ENCODE results near the gene DLL3. TPM values are rescaled to one million over a fixed set of nuclear protein-coding genes. Genes with fewer than 3 reads are reported as not detected.

The DLL3 gene
- total RNA-seq, 1 experiment from 2014 or later: 16.4 TPM

DNA sequence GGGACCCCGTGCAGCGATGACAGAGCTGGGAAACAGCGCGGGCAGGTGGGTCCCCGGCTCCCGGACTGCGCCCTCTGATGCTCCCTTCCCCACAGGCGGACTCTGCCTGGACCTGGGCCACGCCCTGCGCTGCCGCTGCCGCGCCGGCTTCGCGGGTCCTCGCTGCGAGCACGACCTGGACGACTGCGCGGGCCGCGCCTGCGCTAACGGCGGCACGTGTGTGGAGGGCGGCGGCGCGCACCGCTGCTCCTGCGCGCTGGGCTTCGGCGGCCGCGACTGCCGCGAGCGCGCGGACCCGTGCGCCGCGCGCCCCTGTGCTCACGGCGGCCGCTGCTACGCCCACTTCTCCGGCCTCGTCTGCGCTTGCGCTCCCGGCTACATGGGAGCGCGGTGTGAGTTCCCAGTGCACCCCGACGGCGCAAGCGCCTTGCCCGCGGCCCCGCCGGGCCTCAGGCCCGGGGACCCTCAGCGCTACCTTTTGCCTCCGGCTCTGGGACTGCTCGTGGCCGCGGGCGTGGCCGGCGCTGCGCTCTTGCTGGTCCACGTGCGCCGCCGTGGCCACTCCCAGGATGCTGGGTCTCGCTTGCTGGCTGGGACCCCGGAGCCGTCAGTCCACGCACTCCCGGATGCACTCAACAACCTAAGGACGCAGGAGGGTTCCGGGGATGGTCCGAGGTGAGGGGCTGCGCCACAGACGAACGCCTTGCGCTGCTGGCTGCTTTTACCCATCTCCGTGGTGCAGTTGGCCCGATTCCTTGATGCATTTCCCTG is 8.4 kb downstream of the DLL3 start:
- H3K4me3 Mint-ChIP-seq: peak overlapping the region; percentile 67
- peaks cover 6% of the 10 kb centered on the region for H3K36me3 Mint-ChIP-seq
- POLR2A ChIA-PET: interaction anchor here (0.6 to 0.9 kb wide), 2 partner anchors 9 to 326 kb away, joined by 3 to 4 read pairs; no protein-coding TSS in a partner anchor
- TF ChIP-seq JAZF1 (CRISPR knock-in tag; IDR thresholded peaks at IDR 0.05) (no peak), NR1H2 (CRISPR knock-in tag; IDR thresholded peaks at IDR 0.05) (peak; percentile 72; the same call in 1 of the 2 replicates), SP1 (CRISPR knock-in tag; conservative IDR thresholded peaks at IDR 0.05) (peak; percentile 96), ESRRA (CRISPR knock-in tag; IDR thresholded peaks at IDR 0.05; ENCODE audit: borderline replicate concordance) (peak; percentile 98), JUN (CRISPR knock-in tag; IDR thresholded peaks at IDR 0.05) (peak; percentile 98), ZNF423 (CRISPR knock-in tag; IDR thresholded peaks at IDR 0.05) (no peak), ZSCAN18 (CRISPR knock-in tag; IDR thresholded peaks at IDR 0.05) (no peak), USF2 (CRISPR knock-in tag; IDR thresholded peaks at IDR 0.05) (peak; percentile 91), ELF4 (CRISPR knock-in tag; IDR thresholded peaks at IDR 0.05; ENCODE audit: low read depth) (peak; percentile 98), ZNF317 (CRISPR knock-in tag; IDR thresholded peaks at IDR 0.05; ENCODE audit: borderline replicate concordance, low read depth) (peak; percentile 85), CREM (CRISPR knock-in tag; IDR thresholded peaks at IDR 0.05) (peak; percentile 95), MLX (CRISPR knock-in tag; IDR thresholded peaks at IDR 0.05) (peak; percentile 97), ERG (CRISPR knock-in tag; IDR thresholded peaks at IDR 0.05) (no peak), ZNF219 (CRISPR knock-in tag; IDR thresholded peaks at IDR 0.05; ENCODE audit: borderline replicate concordance) (peak; percentile 96), FOXK1 (CRISPR knock-in tag; IDR thresholded peaks at IDR 0.05) (peak; percentile 99), MXD4 (CRISPR knock-in tag; IDR thresholded peaks at IDR 0.05; ENCODE audit: borderline replicate concordance) (no peak), STAT6 (CRISPR knock-in tag; conservative IDR thresholded peaks at IDR 0.05; ENCODE audit: low read depth) (peak; percentile 98), PRRX2 (CRISPR knock-in tag; IDR thresholded peaks at IDR 0.05) (no peak)
- TF ChIP-seq, protein P1, sequence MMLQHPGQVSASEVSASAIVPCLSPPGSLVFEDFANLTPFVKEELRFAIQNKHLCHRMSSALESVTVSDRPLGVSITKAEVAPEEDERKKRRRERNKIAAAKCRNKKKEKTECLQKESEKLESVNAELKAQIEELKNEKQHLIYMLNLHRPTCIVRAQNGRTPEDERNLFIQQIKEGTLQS (CRISPR knock-in tag; conservative IDR thresholded peaks at IDR 0.05): peak; percentile 88
- TF ChIP-seq, protein P2, sequence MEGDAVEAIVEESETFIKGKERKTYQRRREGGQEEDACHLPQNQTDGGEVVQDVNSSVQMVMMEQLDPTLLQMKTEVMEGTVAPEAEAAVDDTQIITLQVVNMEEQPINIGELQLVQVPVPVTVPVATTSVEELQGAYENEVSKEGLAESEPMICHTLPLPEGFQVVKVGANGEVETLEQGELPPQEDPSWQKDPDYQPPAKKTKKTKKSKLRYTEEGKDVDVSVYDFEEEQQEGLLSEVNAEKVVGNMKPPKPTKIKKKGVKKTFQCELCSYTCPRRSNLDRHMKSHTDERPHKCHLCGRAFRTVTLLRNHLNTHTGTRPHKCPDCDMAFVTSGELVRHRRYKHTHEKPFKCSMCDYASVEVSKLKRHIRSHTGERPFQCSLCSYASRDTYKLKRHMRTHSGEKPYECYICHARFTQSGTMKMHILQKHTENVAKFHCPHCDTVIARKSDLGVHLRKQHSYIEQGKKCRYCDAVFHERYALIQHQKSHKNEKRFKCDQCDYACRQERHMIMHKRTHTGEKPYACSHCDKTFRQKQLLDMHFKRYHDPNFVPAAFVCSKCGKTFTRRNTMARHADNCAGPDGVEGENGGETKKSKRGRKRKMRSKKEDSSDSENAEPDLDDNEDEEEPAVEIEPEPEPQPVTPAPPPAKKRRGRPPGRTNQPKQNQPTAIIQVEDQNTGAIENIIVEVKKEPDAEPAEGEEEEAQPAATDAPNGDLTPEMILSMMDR (IDR thresholded peaks at IDR 0.05): no peak
- TF ChIP-seq, protein P3, sequence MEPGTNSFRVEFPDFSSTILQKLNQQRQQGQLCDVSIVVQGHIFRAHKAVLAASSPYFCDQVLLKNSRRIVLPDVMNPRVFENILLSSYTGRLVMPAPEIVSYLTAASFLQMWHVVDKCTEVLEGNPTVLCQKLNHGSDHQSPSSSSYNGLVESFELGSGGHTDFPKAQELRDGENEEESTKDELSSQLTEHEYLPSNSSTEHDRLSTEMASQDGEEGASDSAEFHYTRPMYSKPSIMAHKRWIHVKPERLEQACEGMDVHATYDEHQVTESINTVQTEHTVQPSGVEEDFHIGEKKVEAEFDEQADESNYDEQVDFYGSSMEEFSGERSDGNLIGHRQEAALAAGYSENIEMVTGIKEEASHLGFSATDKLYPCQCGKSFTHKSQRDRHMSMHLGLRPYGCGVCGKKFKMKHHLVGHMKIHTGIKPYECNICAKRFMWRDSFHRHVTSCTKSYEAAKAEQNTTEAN (CRISPR knock-in tag; IDR thresholded peaks at IDR 0.05): peak; percentile 98
- TF ChIP-seq, protein P4, sequence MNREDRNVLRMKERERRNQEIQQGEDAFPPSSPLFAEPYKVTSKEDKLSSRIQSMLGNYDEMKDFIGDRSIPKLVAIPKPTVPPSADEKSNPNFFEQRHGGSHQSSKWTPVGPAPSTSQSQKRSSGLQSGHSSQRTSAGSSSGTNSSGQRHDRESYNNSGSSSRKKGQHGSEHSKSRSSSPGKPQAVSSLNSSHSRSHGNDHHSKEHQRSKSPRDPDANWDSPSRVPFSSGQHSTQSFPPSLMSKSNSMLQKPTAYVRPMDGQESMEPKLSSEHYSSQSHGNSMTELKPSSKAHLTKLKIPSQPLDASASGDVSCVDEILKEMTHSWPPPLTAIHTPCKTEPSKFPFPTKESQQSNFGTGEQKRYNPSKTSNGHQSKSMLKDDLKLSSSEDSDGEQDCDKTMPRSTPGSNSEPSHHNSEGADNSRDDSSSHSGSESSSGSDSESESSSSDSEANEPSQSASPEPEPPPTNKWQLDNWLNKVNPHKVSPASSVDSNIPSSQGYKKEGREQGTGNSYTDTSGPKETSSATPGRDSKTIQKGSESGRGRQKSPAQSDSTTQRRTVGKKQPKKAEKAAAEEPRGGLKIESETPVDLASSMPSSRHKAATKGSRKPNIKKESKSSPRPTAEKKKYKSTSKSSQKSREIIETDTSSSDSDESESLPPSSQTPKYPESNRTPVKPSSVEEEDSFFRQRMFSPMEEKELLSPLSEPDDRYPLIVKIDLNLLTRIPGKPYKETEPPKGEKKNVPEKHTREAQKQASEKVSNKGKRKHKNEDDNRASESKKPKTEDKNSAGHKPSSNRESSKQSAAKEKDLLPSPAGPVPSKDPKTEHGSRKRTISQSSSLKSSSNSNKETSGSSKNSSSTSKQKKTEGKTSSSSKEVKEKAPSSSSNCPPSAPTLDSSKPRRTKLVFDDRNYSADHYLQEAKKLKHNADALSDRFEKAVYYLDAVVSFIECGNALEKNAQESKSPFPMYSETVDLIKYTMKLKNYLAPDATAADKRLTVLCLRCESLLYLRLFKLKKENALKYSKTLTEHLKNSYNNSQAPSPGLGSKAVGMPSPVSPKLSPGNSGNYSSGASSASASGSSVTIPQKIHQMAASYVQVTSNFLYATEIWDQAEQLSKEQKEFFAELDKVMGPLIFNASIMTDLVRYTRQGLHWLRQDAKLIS (CRISPR knock-in tag; IDR thresholded peaks at IDR 0.05; ENCODE audit: borderline replicate concordance): 0 out of 2 replicates have a peak, but pooled peaks have one; percentile 83

More for the DNA sequence above, 8.4 kb downstream of the DLL3 start:
- CTCF ChIA-PET: interaction anchor here (0.9 to 2.0 kb wide), 6 partner anchors 8 to 33 kb away, joined by 3 to 9 read pairs (median 4); partner anchors contain the start of genes EID2B, SELENOV and TIMM50
- DNase-seq (ENCODE audit: low spot score) (peak; percentile 80), ATAC-seq (peak; percentile 81)
- H3K27me3 Mint-ChIP-seq (ENCODE audit: low read depth): peaks cover 83% of the 10 kb centered on the region
- no peaks in the 10 kb centered on the region for H3K9me3 Mint-ChIP-seq
- peaks cover 10% of the 10 kb centered on the region for H3K4me1 Mint-ChIP-seq
- no peak overlapping the region for H3K27ac Mint-ChIP-seq

Measured in WTC11 (cell line).